OCI-M1 (cell line): ENCODE results near the gene ADSL.
"Not testable (repeated sequence)": the region's sequence is repeated elsewhere in the genome, so short reads cannot be mapped to it uniquely, and the experiment has no call there.

Experiments used
- DNase-seq: peaks from one replicate; lab custom pipeline; 2025; lab: John Stamatoyannopoulos, UW

ADSL gene

DNA sequence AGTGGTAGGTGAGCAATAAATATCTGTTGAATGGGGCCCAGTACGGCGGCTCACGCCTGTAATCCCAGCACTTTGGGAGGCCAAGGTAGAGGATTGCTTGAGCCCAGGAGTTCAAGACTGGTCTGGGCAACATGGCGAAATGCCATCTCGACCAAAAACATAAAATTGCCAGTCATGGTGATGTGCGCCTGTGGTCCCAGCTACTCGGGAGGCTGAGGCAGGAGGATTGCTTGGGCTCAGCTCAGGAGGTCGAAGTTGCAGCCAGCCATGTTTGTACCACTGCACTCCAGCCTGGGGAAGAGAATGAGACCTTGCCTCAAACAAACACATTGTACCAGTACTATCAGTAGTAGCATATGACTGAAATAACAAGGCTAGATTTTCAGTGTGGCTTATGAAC, 28.3 kb downstream of the ADSL start:
- no peak for DNase-seq

DNA sequence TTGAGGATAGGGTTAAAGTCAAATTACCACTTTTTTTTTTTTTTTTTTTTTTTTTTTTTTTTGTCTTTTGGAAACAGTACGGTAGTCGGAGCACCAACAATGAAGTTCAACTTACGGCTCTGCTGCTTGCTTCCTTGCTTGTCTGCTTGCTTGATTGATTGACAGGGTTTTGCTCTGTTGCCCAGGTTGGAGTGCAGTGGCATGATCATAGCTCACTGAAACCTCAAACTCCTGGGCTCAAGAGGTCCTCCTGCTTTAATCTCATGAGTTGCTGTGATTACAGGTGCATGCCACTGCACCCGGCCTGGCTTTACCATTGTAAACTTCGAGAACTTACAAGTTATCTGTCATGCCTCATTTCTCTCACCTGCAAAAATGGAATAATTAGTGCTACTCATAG, 29.8 kb downstream of the ADSL start:
- DNase-seq: no peak

DNA sequence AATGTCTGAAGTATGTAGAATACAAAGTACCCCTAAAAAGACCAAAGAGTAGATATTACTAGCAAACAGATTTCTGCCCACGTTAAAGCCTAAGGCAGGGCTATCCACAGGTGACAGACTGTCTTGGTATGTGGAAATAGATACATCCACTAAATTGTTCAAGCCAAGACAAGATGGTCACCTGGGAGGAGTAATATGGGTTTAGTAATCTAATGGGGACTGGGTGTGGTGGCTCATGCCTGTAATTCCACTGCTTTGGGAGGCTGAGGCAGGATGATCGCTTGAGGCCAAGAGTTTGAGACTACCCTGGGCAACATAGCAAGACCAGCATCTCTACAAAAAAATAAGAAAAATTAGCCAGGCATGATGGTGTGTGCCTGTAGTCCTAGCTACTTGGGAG, 31.6 kb downstream of the ADSL start:
- DNase-seq: no peak

DNA sequence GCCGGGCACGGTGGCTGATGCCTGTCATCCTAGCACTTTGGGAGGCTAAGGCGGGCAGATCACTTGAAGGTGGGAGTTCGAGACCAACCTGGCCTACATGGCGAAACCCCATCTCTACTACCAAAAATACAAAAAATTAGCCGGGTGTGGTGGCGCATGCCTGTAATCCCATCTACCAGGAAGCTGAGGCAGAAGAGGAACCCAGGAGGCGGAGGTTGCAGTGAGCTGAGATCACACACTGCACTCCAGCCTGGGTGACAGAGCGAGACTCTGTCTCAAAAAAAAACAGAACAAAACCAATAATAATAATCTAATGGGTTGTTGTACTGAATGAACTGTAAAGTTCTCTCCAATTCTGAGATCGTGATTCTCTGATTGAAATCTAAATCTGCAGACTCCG, 32.1 kb downstream of the ADSL start:
- not testable (repeated sequence) for DNase-seq

DNA sequence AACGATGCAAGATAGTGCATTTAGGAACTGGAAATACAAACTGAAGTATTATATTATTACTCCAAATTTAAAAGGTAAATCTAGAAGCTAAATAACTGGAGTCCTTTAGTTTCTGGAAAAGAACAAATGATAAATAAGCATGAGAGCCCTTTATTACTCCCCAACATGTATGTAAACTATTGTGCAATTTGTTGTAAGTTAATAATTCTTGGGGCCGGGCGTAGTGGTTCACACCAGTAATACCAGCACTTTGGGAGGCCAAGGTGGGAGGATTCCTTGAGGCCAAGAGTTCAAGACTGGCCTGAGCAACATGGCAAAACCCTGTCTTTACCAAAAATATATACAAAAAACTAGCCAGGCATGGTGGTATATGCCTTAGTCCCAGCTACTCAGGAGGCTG, 35.2 kb downstream of the ADSL start:
- DNase-seq: no peak

DNA sequence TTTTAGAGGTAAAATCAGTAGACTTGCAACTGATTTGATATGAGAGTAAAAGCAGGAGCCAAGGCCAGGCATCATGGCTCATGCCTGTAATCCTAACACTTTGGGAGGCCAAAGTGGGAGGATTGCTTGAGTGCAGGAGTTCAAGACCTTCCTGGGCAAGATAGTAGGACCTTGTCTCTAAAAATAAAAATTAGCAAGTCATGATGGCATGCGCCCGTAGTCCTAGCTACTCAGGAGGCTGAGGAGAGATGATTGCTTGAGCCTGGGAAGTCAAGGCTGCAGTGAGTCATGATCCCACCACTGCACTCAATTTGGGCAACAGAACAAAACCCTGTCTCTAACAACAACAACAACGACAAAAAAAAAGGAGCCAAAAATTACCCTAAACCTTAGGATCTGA, 37.6 kb downstream of the ADSL start:
- peak; percentile 47 for DNase-seq

DNA sequence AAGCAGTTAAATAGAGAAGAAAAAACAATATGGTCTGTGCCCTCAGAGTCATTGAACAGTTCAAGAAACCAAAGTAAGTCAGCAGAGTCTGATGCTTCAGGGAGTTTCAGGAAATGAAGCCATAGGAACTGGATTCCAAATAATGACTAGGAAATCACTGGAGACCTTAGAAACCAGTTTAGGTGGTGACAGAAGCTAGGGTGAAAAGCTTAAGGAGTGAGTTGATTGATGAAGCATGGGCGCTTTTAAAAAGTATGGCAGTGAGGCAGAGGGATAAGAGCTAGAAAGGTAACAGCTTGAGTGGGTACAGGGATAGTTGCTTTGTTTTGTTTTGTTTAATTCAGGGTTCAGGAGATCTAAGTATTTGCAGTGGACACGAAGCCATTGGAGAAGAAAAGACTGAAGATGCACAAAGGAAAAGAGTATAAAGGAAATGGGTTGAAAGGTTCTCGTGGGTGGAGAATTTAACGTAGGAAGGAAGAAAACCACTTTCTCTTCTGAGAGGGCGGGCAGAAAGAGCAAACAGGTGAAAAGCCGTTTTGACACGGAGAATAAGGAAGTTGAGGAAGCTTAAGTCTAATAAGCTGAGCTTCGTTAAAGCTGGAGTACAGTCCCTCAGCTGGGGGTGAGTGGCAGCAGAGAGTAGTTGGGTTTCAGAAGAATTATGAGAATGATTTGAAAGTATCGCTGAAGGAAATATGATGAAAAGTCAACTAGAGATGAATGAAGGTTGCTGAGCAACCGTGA, 38.9 kb downstream of the ADSL start:
- DNase-seq: peak; percentile 52

DNA sequence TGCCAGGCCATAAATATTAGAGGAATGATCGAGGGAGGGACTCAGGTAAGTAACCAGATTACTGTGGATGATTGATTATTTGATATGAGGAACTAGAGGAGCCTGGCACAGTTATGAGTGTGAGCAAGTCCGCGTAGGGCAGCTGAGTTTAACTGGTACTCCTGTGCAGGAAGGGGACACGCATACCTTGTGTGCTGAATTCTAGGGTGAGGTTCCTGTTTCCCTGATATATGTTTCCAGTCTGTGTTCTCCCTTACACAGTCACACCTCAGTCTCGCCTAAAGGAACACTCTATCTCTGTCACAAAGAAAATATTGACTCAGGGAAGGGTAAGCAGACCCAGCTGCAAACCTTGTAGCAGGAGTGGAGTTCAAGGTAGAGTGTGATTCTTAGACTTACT, 41.4 kb downstream of the ADSL start:
- DNase-seq: no peak

DNA sequence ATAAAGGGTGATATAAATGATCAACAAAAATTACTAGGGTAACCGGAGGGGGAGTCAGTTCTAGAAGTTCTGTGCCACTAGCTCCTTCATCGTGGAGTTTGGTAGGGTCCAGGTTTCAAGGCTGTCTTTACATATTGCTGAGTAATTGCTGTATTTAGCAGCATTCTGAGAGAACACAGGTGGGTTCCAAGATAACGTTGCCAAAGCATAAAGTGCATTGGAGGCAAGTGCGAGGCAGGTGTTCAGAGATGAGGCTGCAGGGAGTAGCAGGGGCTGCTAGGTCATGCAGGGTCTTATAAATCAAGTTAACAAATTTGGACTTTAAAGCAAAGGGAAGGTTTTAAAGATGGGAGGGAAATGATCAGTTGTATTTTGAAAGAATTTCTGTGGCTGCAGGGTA, 41.9 kb downstream of the ADSL start:
- DNase-seq: no peak

DNA sequence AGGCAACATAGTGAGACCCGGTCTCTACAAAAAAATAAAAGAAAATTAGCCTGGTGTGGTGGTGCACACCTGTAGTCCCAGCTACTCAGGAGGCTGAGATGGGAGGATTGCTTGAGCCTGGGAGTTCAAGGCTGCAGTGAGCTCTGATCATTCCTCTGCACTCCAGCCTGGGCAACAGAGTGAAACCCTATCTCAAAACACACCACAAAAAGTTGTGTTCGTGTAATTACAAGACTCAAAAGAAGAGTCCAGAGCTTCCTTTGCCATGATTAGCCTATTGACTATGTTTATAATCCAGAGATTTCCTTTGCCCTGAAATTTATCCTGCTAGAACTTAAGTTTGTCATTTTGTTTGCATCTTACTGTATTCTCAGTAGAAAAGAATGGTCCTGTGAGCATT, 45.1 kb downstream of the ADSL start:
- DNase-seq: no peak

DNA sequence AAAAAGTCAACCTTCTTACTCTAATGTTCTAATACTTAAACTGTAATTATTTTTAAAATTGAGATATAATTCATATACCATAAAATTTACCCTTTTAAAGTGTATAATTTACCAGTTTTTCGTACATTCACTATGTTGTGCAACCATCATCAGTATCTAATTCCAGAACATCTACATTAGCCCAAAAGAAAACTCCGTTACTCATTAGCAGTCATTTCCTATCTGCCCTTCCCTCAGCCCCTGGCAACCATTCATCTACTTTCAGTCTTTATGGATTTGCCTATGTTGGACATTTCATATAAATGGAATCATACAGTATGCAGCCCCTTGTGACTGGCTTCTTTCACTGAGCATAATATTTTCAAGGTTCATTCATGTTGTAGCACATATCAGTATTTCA, 46.3 kb downstream of the ADSL start:
- DNase-seq: no peak

DNA sequence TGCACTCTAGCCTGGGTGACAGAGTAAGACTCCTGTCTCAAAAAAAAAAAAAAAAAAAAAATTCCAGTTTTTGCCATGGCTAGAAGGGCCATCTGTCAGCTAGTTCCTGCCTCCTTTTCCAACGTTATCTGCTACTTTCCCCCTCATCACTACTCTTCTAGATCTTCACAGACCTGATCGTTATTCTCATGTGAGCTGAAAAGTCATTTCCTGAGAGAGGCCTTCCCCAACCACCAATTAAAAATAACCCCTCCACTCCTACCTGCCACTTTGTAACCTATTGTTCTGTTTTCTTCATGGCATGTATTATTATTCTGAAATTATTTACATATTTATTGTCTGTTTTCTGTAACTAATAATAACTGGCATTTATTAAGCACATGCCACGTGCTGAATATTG, 48.3 kb downstream of the ADSL start:
- no peak for DNase-seq

DNA sequence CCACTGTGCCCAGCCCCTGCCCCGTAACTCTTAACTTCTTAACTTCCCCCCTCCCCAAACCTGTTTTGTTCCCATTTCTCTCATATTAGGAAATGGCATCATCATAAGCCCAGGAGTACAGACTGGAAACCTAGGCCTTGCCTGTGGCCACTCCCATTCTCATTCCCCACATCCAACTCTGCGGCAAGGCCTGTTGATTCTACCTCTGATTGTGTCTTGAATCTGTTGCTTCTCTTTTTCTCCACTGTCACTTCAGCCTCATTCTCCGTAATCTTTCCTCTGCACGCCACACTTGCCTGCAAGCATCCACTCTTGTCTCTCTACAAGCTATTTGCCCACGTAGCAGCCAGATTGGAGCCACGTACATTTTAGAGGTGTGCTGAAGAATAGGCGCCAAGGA, 49.3 kb downstream of the ADSL start:
- no peak for DNase-seq

DNA sequence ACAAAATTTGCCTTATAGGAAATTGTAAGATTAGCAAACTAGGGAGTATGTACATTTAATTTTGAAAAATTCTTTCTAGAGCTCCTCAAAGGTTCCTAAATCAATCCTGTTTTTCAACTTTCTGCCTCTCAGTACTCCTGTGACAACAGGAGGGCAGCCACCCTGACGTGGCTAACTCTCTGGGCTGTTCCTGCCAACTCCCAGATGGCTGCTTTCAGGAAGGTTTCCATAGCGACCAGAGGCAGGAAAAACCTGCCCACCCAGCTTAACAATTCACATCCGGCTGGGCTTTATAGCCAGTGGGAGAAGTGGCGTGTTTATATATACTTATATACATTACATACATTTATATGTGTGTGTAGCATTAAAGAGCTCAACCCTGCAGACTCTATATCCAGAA, 50.6 kb downstream of the ADSL start:
- DNase-seq: no peak

DNA sequence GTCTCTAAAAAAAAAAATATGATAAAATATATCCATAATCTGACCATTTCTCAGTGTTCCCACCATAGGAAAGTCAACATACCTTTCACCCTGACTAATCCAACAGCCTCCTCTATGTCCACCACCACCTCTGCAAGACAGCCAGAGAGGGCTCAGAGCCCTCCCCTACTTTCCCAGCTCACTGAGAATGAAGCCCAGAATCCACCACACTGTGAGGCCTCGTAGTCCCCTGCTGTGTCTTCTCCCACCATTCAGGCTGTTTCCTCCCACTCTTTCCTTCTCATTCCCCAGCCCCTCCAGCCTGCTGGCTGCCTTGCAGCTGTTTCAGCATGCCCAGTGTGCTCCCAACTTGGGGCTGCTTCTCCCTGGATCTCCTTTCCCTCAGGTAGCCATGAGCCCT, 51.1 kb downstream of the ADSL start:
- DNase-seq: no peak

DNA sequence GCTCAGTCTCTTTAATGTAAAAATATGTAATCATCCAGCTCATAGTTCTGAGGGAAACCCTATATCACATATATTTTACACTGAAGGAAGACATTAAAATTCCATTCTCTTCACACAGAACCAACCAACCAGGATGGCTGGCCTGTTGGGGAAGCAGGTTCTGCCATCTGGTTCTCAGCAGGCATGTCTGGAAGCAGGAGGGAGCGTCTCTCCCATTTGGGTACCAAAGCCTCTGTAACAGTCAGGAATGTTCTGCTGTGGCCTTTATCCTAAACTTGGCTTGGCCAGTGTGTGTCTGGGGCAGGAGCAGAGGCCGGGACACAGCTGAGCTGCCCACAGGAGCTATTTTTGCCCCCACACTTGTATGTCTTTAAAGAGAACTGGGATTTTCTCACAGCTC, 53.3 kb downstream of the ADSL start:
- DNase-seq: no peak

DNA sequence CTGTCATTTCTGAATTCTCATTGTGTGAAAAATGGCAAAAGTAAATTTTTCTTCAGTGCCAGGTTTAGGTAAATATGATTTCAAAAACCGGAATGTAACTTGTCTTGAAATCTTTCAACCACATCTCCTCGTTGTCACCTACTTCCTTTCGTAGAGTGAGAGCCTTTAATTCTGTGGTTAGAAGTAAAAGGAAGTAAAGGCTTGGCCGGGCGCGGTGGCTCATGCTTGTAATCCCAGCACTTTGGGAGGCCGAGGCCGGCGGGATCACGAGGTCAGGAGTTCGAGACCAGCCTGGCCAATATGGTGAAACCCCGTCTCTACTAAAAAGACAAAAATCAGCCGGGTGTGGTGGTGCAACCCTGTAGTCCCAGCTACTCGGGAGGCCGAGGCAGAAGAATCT, 53.9 kb downstream of the ADSL start:
- DNase-seq: peak; percentile 90

DNA sequence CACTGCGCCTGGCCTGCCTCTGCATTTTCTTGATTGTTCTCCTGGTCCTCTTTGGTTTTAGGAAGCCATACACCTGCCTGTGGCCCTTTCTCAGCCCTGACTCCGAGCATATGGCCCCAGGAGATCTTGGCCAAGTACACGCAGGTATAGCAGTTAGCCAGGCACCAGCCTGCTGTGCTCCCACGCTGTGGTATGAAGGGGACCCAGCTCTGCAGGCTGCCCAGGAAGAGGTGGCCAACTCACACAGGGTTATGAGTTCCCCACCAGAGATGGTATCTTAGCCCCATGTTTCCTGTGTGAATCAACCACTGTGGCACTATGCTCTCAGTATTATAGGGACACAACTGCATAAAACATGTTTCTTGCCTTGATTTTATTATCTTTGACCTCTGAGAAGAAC, 55.2 kb downstream of the ADSL start:
- no peak for DNase-seq

DNA sequence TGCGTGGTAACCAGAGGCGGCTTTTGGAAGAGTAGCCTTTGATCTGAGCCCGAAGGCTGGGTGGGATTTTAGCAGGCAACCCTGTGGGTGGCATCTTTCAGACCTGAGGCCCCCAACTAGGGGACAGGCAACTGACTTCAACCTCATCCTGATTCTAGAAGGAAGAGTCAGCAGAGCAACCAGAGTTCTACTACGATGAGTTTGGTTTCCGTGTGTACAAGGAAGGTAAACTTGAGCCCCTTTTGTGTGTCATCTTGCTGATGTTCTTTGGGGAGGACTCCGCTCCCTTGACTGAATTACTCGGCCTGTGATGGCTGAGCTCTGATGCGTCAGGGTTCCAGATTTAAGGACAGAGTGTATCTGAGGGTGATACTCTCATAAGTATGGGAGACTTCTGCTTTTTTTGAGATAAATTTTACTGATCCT, 55.7 kb downstream of the ADSL start:
- no peak for DNase-seq

DNA sequence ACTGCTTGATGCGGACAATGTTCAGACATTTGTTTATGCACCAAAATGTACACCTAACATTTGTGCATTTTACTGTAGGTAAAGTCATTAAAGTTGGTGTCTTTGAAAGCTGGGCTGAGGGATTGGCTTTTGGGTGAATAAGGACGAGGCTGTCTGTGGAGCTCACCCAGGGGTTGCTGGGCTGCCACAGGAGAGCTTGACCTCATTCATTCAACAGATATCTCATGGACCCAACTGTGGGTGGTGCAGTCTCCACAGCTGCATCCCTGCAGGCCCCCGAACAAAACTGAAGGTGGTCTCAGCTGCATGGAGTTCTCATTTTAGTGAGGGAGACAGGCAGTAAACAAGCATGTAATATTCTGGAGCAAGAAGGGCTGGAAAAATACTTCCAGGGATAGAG, 56.8 kb downstream of the ADSL start:
- DNase-seq: no peak

DNA sequence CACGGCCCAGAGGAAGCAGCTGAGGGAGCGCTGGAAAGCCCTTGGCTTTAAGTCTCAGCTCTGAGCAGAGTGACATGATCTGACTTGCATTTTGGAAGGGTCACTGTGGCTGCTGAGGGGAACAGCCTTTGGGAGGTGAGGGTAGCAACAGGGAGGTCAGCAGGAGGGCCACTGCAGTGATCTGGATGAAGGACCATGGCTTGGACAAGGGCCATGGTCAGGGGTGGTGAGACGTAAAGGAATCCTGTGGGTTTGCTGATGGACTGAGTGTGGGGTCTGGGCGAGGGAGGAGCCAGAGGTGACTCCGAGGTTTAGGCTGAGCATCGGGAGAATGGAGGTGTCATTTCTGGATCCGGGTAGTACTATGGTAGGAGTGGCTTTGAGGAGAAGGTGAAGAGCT, 57.4 kb downstream of the ADSL start:
- DNase-seq: no peak

DNA sequence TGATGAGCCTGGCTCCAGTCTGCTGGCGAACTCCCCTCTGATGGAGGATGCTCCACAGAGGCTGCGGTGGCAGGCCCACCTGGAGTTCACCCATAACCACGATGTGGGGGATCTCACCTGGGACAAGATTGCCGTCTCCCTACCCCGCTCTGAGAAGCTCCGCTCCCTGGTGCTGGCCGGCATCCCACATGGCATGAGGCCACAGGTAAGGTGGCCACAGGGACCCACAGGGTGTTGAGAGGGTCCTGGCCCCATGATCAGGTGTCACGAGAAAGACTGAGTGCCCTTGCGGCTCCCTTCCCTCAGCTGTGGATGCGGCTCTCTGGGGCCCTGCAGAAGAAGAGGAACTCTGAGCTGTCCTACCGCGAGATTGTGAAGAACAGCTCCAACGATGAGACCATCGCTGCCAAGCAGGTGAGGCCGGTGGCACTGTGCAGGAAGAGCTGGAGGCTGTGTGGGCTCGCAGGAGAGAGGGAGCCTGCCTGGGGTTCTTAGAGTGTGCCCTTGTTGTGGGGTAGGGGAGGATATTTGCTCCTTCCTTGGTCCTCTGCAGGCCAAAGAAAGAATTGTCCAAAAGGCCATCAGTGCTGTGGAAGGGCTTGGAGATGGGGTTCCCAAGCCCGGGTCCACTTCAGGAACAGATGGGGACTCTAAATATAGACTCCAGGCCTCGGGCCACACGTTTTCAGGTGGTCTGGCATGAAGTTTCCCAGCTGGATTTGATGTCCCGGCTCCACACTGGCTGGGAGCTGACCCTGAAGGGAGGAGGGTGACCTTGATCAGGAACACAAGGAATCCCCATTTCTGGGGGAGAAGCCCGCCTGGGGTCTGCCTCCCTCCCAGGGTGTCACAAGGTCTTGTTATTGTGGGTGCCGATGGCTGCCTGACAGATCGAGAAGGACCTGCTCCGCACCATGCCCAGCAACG, 58.2 kb downstream of the ADSL start:
- DNase-seq: no peak
